Pancreas (tissue), 10 donors: ENCODE data around the gene NAV2. TPM values are rescaled to one million over a fixed set of nuclear protein-coding genes. Genes with fewer than 3 reads are reported as not detected.

Experiments used
- ATAC-seq, 4 donors: fragments of 200-7000 bp; cut with Tn5 transposase; one replicate each; pipeline versions ENCODE4 v1.8.0 to v1.9.1; 2020; ENCODE audit warnings: mild to moderate bottlenecking in 4 of 4, moderate library complexity in 4 of 4
- DNase-seq, 6 donors: peaks; one replicate each; pipeline ENCODE4 v3.0.0-alpha.2; 2020
- FAIRE-seq: peaks from 2 replicates; lab custom pipeline; 2012; peaks lifted over from hg19 to GRCh38; lab: Jason Lieb, UNC
- H3K27ac ChIP-seq, 4 donors: fragments of 200-600 bp; sonication (generic); 1 replicate in 3 of 4; 2 replicates in 1 of 4; pipeline versions ENCODE4 v1.5.0 to v1.8.0; 2020
- H3K27me3 ChIP-seq, 4 donors: fragments of 200-600 bp; one replicate each; pipeline ENCODE4 v1.8.0; 2021
- H3K36me3 ChIP-seq, 3 donors: fragments of 200-600 bp; sonication (generic) in 1 of 3; one replicate each; pipeline versions ENCODE4 v1.5.0 to v1.8.0; 2020 to 2021
- H3K4me1 ChIP-seq, 3 donors: fragments of 200-600 bp; one replicate each; pipeline ENCODE4 v1.8.0; 2021
- H3K4me3 ChIP-seq, 4 donors: fragments of 200-600 bp; sonication (generic) in 2 of 4; one replicate each; pipeline versions ENCODE4 v1.5.0 to v1.8.0; 2020 to 2021
- H3K9me3 ChIP-seq, 4 donors: fragments of 200-600 bp; one replicate each; pipeline ENCODE4 v1.8.0; 2021
- WGBS, 2 donors: extraction: QIAGEN DNeasy Blood & Tissue Kit; methylation state at CpG; one replicate each; pipeline ENCODE4 v1.1.7; 2013; 5-methylcytosine and 5-hydroxymethylcytosine counted together
- intact Hi-C, 3 donors: fragments of 100-400 bp; cut with DNase I; formaldehyde crosslinking; loops; one replicate each; pipeline versions ENCODE4 v1.11.1 to v1.14.2; 2022
- polyA plus RNA-seq, 2 donors: library from polyadenylated mRNA; stranded (reverse); fragments of 200-250 nt; gene quantifications; one replicate each; pipeline ENCODE4 v1.2.3, GENCODE V29; 2013
- total RNA-seq, 6 donors: library from RNA; stranded (reverse); fragmentation: NEBNext Ultra II Directional in 4 of 6; extraction: Animal tissue kit (Norgen Biotek cat#: 25700) in 4 of 6; gene quantifications; one replicate each; pipeline versions ENCODE4 v1.2.1 to v1.2.4, GENCODE V29; 2021 to 2023
- TF ChIP-seq, protein P1 (sequence below), 4 donors: fragments of 200-600 bp; sonication (generic) in 3 of 4; IDR thresholded peaks; one replicate each; pipeline versions ENCODE4 v1.5.0 to v1.8.0; 2021; ENCODE audit warnings: antibody characterized with exemption in 4 of 4
- donor health status: healthy with polysubstance abuse.
- donor health status: DM: no; HTN: no; CAD: no; lungs with moderate emphysema.
- donor health status: DM: no; HTN: no; CAD: no.
- donor health status: control.
- donor health status: control.
- donor health status: Bipolar disorder and iron deficiency.
- donor health status: DM: yes; HTN: yes; CAD: no.
- donor health status: DM: no; HTN: no; CAD: no.
- donor health status: DM: no; HTN: no; CAD: no.
- donor health status: DM: yes; HTN: yes; CAD: no.

NAV2 gene
- total and polyA plus RNA-seq, 8 donors: 5.8 to 26.9 (median 16.3) TPM

DNA sequence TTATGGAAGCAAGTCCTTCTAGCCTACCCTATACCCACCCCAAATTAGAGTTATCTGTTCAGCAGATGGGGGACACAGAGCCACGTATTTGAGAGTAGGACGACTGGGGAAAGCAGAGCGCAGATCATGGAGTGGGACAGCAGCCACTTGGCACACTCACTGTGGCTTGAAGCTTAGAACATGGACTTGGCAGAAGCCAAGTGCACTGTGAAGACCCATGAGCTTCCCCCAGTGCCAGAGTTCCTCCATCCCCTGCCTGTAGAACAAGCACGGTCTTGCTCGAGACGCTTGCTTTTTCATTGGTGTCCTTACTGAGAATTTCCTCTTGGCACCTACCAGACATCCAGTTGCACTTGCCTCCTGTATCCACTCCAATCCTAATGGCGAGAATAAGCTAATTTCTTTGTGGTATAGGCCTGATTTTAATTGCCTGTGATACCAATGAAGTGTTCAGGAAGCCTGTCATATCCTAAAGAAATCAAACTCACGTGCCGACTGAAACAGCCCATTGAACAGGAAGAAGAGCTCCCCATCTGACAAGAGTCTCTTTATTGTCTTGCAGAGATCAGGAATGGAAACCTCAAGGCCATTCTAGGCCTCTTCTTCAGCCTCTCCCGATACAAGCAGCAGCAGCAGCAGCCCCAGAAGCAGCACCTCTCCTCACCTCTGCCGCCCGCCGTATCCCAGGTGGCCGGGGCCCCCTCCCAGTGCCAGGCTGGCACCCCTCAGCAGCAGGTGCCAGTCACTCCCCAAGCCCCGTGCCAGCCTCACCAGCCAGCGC lies 166.9 kb downstream of the NAV2 start:
- H3K27ac ChIP-seq: no peak overlapping the region
- H3K36me3 ChIP-seq: no peaks in the 10 kb centered on the region
- FAIRE-seq (no peak), ATAC-seq (no peak), DNase-seq (no peak)
- H3K27me3 ChIP-seq: no peaks in the 10 kb centered on the region
- no peaks in the 10 kb centered on the region for H3K9me3 ChIP-seq
- WGBS, 2 donors: 90 to 91% methylated on average over 16 of the region's 16 CpGs
- TF ChIP-seq, protein P1, sequence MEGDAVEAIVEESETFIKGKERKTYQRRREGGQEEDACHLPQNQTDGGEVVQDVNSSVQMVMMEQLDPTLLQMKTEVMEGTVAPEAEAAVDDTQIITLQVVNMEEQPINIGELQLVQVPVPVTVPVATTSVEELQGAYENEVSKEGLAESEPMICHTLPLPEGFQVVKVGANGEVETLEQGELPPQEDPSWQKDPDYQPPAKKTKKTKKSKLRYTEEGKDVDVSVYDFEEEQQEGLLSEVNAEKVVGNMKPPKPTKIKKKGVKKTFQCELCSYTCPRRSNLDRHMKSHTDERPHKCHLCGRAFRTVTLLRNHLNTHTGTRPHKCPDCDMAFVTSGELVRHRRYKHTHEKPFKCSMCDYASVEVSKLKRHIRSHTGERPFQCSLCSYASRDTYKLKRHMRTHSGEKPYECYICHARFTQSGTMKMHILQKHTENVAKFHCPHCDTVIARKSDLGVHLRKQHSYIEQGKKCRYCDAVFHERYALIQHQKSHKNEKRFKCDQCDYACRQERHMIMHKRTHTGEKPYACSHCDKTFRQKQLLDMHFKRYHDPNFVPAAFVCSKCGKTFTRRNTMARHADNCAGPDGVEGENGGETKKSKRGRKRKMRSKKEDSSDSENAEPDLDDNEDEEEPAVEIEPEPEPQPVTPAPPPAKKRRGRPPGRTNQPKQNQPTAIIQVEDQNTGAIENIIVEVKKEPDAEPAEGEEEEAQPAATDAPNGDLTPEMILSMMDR (IDR thresholded peaks at IDR 0.05): no peak
- no peak overlapping the region for H3K4me3 ChIP-seq
- intact Hi-C loops: no loop called here
- no peaks in the 10 kb centered on the region for H3K4me1 ChIP-seq

DNA sequence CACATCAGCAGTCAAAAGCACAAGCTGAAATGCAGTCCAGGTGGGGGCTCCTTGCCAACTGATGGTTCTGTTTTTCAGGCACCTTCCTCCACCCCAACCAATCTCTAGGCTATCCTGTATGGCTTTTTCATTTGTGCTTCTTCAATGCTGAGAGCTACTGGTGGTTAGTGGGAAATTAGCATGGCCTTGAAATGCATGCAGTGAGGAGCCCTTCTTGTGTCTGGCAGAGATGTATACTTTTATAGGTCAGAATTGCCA lies 167.4 kb downstream of the NAV2 start:
- intact Hi-C loops: no loop called here
- H3K4me1 ChIP-seq: no peaks in the 10 kb centered on the region
- DNase-seq (no peak), ATAC-seq (no peak), FAIRE-seq (no peak)
- TF ChIP-seq, protein P1 (IDR thresholded peaks at IDR 0.05): no peak
- no peak overlapping the region for H3K27ac ChIP-seq
- no peaks in the 10 kb centered on the region for H3K36me3 ChIP-seq
- H3K4me3 ChIP-seq: no peak overlapping the region
- H3K27me3 ChIP-seq: no peaks in the 10 kb centered on the region
- no peaks in the 10 kb centered on the region for H3K9me3 ChIP-seq

DNA sequence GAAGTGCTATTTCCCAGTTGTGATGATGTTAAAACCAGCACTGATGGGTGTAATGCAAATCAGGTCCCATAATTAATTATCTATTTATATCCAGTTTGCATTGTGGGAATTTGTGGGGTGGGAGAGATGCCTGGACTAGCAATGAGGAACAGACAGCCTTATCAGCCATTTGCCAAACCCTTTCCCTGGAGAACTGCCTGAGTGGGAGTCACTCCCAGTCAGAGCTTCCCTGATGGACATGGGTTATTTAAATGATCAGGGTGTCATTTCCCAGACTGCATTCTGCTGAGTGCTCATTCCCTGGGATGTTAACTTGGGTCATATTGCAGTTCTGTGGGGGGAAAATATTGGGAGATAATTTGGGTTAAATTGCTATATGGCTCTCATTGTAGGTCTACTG lies 168.5 kb downstream of the NAV2 start:
- TF ChIP-seq, protein P1 (IDR thresholded peaks at IDR 0.05): no peak
- FAIRE-seq: no peak

DNA sequence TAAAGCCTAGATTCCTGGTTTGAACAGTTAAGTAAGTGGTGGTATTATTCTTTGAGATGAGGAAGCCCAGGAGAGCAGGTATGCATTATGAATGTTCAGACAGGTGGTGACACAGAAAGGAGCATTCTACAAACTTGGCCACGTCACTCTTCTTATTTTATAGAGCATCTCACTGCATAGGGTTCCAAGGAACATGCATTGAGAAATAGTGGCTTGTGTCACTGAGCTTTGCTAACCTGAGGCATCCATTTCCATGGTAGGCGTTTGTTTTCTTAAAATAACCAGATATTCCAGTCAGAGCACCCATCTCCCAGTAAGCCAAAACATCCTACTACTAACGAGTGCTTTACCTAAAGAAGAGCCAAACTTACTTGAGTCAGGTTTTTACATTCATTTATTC lies 169.7 kb downstream of the NAV2 start:
- no peak for ATAC-seq
- Histone ChIP-seq H3K9me3 (no peaks in the 10 kb centered on the region), H3K27ac (no peak overlapping the region), H3K36me3 (no peaks in the 10 kb centered on the region), H3K27me3 (no peaks in the 10 kb centered on the region), H3K4me3 (no peak overlapping the region), H3K4me1 (no peaks in the 10 kb centered on the region)
- no peak for DNase-seq
- TF ChIP-seq, protein P1 (IDR thresholded peaks at IDR 0.05): no peak
- WGBS, 2 donors: 93 to 95% methylated on average over 3 of the region's 3 CpGs
- intact Hi-C loops: no loop called here
- no peak for FAIRE-seq

More for the DNA sequence above, 168.5 kb downstream of the NAV2 start:
- H3K27ac ChIP-seq: no peak overlapping the region
- intact Hi-C loops: no loop called here
- no peaks in the 10 kb centered on the region for H3K36me3 ChIP-seq
- no peaks in the 10 kb centered on the region for H3K4me1 ChIP-seq
- DNase-seq (no peak), ATAC-seq (no peak)
- H3K27me3 ChIP-seq: no peaks in the 10 kb centered on the region
- no peak overlapping the region for H3K4me3 ChIP-seq
- H3K9me3 ChIP-seq: no peaks in the 10 kb centered on the region

DNA sequence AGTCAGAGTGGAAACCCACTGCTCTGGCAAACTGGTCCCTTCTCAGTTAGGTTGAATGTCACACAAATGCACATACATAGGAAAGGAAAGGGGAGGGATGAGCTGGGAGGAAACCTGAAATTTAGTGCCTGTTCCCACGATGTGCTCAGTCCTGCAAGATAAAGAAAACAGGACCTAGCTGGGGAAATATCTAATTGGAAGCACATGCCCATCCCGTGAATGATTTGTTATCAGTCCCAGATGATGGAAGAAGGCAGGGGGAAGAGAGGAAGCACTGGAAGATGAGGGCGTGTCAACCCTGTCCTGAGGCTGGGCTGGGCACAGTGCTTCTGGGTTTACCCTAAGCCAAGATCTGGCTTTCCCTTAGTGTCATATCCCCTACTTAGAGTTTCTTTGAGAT lies 173.9 kb downstream of the NAV2 start:
- 84 to 91% methylated on average over 3 of the region's 3 CpGs for WGBS, 2 donors
- ATAC-seq (no peak), DNase-seq (no peak), FAIRE-seq (no peak)
- H3K9me3 ChIP-seq: no peaks in the 10 kb centered on the region
- intact Hi-C loops: no loop called here
- TF ChIP-seq, protein P1 (IDR thresholded peaks at IDR 0.05): no peak
- H3K27me3 ChIP-seq: no peaks in the 10 kb centered on the region
- H3K36me3 ChIP-seq: no peaks in the 10 kb centered on the region
- no peaks in the 10 kb centered on the region for H3K4me1 ChIP-seq
- H3K27ac ChIP-seq: no peak overlapping the region
- H3K4me3 ChIP-seq: no peak overlapping the region
